ENCODE measurements around the gene FOXO6.

The FOXO6 gene

DNA sequence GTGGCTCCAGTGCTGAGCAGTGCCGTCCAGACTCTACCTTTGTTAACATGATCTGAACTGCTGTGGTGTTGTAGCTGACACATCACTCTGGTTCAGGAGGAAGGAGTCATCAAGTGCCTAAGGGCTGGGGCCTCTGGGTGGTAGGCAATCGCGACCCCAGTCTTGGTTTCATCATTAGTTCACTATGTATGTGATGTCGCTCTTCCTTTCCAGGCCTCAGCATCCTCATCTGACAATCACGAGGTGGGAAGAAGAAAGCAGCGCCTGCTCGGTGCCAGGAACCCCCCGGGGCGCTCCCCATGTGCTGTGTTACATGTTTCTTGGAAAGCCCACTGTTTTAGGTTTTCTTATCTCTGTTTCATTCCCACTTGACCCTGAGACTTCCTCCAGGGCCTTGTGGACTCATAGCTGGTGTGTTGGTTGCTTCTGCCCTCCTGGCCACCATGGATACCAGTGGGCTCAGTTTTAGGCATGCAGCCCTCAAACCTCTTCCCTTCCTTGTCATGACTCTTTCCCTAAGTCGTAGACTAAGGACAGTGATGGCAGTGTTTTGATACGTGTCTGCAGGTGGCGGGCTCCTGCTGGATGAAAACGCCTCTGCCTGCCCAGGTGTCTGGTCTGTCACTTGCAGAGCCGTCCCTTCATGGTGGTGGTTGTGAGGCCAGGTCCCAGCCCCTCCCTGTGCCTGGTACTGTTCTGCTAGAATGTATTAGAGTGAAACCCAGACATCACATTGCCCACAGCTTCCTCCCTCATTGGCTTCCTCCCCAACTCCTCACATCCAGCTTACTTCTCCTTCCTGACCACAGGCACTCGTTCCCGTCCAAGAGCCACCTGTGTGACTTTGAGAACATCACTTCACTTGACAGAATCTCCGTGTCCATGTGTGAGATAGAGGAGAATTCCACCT is 17.2 kb upstream of the FOXO6 start:
- TF ChIP-seq, protein P1, sequence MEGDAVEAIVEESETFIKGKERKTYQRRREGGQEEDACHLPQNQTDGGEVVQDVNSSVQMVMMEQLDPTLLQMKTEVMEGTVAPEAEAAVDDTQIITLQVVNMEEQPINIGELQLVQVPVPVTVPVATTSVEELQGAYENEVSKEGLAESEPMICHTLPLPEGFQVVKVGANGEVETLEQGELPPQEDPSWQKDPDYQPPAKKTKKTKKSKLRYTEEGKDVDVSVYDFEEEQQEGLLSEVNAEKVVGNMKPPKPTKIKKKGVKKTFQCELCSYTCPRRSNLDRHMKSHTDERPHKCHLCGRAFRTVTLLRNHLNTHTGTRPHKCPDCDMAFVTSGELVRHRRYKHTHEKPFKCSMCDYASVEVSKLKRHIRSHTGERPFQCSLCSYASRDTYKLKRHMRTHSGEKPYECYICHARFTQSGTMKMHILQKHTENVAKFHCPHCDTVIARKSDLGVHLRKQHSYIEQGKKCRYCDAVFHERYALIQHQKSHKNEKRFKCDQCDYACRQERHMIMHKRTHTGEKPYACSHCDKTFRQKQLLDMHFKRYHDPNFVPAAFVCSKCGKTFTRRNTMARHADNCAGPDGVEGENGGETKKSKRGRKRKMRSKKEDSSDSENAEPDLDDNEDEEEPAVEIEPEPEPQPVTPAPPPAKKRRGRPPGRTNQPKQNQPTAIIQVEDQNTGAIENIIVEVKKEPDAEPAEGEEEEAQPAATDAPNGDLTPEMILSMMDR (IDR thresholded peaks at IDR 0.05): no peak

DNA sequence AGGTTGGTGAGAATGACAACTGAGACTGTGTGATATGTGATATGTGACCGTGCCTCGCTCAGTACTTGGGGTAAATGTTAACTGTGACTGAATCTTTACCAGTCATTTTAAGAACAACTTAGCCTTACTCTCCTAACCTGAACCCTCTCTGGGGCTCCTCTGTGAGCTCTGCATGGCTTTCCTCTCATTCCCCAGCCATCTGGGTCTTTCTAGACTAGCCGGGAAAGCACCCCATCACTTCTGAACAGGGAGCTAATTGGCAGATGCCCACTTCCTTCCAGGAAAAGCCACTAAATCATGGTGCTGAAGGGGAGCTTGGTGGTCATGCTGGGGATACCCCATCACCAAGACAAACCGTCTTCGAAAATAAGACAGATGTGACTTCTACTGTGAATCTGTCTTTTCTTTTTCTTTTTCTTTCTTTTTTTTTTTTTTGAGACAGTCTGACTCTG is 16.5 kb upstream of the FOXO6 start:
- TF ChIP-seq, protein P1 (IDR thresholded peaks at IDR 0.05): no peak

DNA sequence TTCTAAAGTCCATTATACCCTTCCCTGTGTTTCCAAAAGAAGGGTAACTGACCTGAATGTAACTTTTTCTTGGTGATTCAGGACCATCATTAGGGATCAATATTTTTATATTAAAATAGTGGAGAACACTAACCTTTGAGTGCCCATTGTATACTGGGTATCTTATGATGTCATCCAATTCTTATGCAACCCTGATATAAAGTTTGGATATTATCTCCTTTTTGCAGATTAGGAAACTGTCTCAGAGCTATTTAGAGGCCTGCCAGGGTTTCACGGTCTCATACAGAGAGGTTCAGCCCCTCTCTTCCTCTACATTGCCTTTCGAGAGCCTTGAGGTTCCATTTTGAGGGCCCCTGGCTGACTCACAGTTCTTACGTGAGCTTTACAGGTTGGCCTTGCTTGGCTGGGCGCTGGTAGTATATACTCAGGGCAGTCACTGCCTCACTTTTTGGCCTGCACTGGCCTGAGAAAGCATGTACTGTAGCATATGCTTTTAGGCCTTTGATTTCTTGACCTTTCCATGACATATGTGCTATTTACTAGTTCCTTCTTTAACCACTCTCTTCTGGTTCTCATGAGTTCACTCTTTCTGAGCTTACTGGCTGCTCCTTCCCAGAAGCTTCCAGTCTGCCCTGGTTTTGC is 15.7 kb upstream of the FOXO6 start:
- TF ChIP-seq, protein P1 (IDR thresholded peaks at IDR 0.05): no peak

DNA sequence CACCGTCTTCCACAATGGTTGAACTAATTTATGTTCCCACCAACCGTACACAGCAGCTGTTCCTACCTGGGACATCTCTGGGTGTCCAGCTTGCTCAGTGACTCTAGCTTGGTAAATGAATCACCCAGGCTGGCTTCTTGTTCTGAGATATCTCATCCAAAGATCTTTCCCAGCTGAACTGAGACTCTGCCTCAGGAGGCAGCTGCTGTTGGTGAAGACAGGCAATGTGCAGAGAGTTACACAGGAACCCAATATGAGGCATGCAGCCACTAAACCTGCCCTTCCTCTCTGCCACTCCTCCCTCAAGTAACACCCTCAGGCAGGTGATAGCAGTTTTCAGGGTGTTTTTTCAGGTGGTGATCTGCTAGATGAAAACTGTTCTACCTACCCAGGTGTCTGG is 14.0 kb upstream of the FOXO6 start:
- TF ChIP-seq, protein P1 (IDR thresholded peaks at IDR 0.05): no peak

DNA sequence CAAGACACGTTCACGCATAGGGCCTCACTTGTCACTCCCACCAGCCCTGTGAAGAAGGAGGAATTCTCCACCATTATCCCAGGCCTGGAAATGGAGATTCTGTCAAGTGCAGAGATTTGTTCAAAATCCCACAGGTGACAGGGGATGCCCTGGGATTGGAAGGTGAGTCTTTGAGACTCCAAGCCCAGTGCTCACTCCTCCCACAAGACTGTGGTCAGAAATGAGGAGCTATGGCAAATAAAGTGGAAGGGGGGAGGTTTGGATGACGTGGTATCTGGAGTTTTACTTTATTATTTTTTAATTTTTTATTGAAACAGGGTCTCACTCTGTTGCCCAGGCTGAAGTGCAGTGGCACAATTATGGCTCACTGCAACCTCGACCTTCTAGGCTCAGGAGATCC is 12.8 kb upstream of the FOXO6 start:
- TF ChIP-seq, protein P1 (IDR thresholded peaks at IDR 0.05): no peak

DNA sequence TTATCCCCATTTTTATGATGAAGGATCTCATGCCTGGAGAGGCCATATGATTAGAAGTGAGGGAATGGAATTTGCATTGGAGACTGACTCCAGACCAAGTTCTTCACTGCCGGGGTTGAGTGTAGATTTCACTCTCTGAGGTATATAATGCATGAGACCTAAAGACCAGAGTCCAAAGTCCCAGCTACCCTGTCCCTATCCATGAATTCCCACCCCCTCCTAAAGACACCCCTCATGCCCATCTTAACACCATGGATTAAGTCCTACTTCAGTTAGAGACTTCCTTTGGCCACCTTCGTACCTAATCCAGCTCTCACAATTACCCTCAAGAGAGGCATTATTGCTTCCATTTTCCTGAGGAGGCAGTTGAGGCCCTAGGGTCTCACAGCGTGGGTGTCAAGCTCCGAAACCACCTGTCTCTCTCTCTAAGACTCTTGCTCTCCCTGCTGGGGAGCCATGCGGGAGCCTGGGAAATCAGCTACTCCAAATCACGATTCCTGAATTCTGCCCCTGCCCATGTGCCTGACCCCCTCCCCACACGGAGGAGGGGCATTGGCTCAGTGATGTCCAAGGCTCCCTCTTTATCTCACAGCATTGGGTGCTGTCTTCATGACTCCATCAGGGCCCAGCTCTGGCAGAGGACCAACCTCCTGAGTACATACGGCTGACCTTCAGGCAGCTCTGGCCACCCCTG is 11.7 kb upstream of the FOXO6 start:
- TF ChIP-seq, protein P1 (IDR thresholded peaks at IDR 0.05): no peak

DNA sequence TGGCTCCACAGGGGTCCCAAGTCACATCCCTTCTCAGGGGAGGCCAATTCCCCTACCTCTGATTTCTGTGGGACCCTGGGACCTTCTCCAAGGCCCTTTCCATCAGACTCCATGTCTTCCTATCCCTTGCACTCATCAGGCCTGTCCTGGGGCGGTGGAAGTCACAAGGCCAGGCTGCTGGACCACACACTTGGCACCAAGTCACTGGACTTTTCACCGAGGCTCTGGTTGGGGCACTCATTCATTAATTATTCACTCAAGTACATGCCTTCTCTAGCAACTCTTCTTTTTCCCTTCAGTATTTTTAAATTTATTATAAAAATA is 11.2 kb upstream of the FOXO6 start:
- TF ChIP-seq, protein P1 (IDR thresholded peaks at IDR 0.05): no peak
